DOHH2 (cell line): ENCODE measurements around the gene NEK4.

ENCODE experiments used
- H3F3A ChIP-seq: fragments of 200-600 bp; sonication (generic), shearing (Covaris generic); 2 replicates; pipeline ENCODE4 v1.6.0; 2016; ENCODE audit warnings: antibody characterized with exemption, mild to moderate bottlenecking; ENCODE audit not compliant: control insufficient read depth, insufficient read depth
- H3K27ac ChIP-seq: fragments of 200-600 bp; sonication (generic); 2 replicates; pipeline ENCODE4 v1.5.1; 2014; ENCODE audit warnings: low read depth, mild to moderate bottlenecking, low read length, moderate library complexity
- H3K27me3 ChIP-seq: fragments of 200-600 bp; sonication (generic); 2 replicates; pipeline ENCODE4 v1.6.1; 2014; ENCODE audit warnings: mild to moderate bottlenecking, low read length, mixed read lengths; ENCODE audit not compliant: control insufficient read depth
- H3K36me3 ChIP-seq: fragments of 200-600 bp; sonication (generic); 2 replicates; pipeline ENCODE4 v1.6.1; 2014; ENCODE audit warnings: mild to moderate bottlenecking, low read length, moderate library complexity, mixed read lengths; ENCODE audit not compliant: control insufficient read depth
- H3K4me1 ChIP-seq: fragments of 200-600 bp; sonication (generic); 2 replicates; pipeline ENCODE4 v1.6.1; 2014; ENCODE audit warnings: mild to moderate bottlenecking, low read length, mixed read lengths; ENCODE audit not compliant: control insufficient read depth
- H3K4me2 ChIP-seq: fragments of 200-600 bp; sonication (generic); 2 replicates; pipeline ENCODE4 v1.6.0; 2014; ENCODE audit warnings: mild to moderate bottlenecking, low read length, moderate library complexity
- H3K4me3 ChIP-seq: fragments of 200-600 bp; sonication (generic); 2 replicates; pipeline ENCODE4 v1.5.1; 2014; ENCODE audit warnings: mild to moderate bottlenecking, low read length, mixed read lengths
- H3K79me2 ChIP-seq: fragments of 200-600 bp; sonication (generic); 2 replicates; pipeline ENCODE4 v1.6.1; 2014; ENCODE audit warnings: mild to moderate bottlenecking, low read length, mixed read lengths; ENCODE audit not compliant: control insufficient read depth
- H3K9me2 ChIP-seq: fragments of 200-600 bp; sonication (generic); replicated peaks from 2 replicates; pipeline ENCODE4 v1.6.1; 2014; ENCODE audit warnings: mild to moderate bottlenecking, low read length, mixed read lengths; ENCODE audit not compliant: control insufficient read depth
- H3K9me3 ChIP-seq: fragments of 200-600 bp; sonication (generic); 2 replicates; pipeline ENCODE4 v1.6.1; 2014; ENCODE audit warnings: antibody characterized with exemption, low read length, mixed read lengths; ENCODE audit not compliant: control insufficient read depth, insufficient read depth
- H4K20me1 ChIP-seq: fragments of 200-600 bp; sonication (generic); 2 replicates; pipeline ENCODE4 v1.6.0; 2014; ENCODE audit warnings: low read depth, mild to moderate bottlenecking, antibody characterized with exemption, low read length, moderate library complexity; ENCODE audit not compliant: control insufficient read depth, insufficient read depth
- EZH2phosphoT487 ChIP-seq: fragments of 200-600 bp; sonication (generic); IDR thresholded peaks from 2 replicates; pipeline ENCODE4 v1.6.1; 2017; ENCODE audit warnings: borderline replicate concordance, mild to moderate bottlenecking, antibody characterized with exemption, low read length, moderate library complexity, mixed read lengths
- TF ChIP-seq, protein P1 (sequence below): fragments of 200-600 bp; sonication (generic); IDR thresholded peaks from one replicate; pipeline ENCODE4 v1.5.1; 2014; ENCODE audit warnings: antibody characterized with exemption, mild to moderate bottlenecking, low read depth, low read length; ENCODE audit not compliant: poor library complexity, severe bottlenecking

Gene NEK4

DNA sequence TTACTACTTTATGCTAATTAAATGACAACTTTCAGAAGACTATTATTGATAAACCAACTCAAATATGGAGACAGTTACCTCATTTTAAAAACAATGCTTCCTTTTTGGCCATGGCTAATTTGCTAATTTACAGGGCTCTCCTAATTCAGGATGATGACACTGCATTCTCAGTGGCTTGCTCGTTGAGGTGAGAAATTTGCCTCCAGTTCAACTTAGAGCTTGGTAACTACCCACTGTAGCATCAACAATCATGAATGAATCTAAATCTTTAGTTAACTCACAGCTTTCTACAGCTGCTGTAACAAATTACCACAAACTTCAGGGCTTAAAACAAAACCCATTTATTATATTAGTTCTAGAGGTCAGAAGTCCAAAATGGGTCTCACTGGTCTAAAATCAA, 99.1 kb downstream of the NEK4 start:
- Histone ChIP-seq H3K79me2 (peaks cover 30% of the 10 kb centered on the region), H3F3A (peaks cover 2% of the 10 kb centered on the region; the same call in 1 of the 2 replicates), H3K36me3 (peaks cover 70% of the 10 kb centered on the region)

GRCh38 chr3:52670621-52671521, 99.9 kb downstream of the NEK4 start:
- H3K9me2 ChIP-seq: no peaks in the 10 kb centered on the region
- H3K4me2 ChIP-seq: no peak overlapping the region
- H3K9me3 ChIP-seq: no peaks in the 10 kb centered on the region
- H3K27me3 ChIP-seq: no peaks in the 10 kb centered on the region
- H3K4me3 ChIP-seq: no peak overlapping the region
- peaks cover 69% of the 10 kb centered on the region for H3K36me3 ChIP-seq
- 0 out of 2 replicates have a peak, but pooled peaks cover 3% of the 10 kb centered on the region for H3K4me1 ChIP-seq
- TF ChIP-seq EZH2phosphoT487: no peak
- TF ChIP-seq, protein P1, sequence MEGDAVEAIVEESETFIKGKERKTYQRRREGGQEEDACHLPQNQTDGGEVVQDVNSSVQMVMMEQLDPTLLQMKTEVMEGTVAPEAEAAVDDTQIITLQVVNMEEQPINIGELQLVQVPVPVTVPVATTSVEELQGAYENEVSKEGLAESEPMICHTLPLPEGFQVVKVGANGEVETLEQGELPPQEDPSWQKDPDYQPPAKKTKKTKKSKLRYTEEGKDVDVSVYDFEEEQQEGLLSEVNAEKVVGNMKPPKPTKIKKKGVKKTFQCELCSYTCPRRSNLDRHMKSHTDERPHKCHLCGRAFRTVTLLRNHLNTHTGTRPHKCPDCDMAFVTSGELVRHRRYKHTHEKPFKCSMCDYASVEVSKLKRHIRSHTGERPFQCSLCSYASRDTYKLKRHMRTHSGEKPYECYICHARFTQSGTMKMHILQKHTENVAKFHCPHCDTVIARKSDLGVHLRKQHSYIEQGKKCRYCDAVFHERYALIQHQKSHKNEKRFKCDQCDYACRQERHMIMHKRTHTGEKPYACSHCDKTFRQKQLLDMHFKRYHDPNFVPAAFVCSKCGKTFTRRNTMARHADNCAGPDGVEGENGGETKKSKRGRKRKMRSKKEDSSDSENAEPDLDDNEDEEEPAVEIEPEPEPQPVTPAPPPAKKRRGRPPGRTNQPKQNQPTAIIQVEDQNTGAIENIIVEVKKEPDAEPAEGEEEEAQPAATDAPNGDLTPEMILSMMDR: no peak
- peaks cover 2% of the 10 kb centered on the region; the same call in 1 of the 2 replicates for H3F3A ChIP-seq
- 0 out of 2 replicates have a peak, but pooled peaks cover 3% of the 10 kb centered on the region for H4K20me1 ChIP-seq
- H3K27ac ChIP-seq: no peak overlapping the region
- H3K79me2 ChIP-seq: peaks cover 30% of the 10 kb centered on the region

More for the DNA sequence above, 99.1 kb downstream of the NEK4 start:
- Histone ChIP-seq H4K20me1 (0 out of 2 replicates have a peak, but pooled peaks cover 3% of the 10 kb centered on the region), H3K9me2 (no peaks in the 10 kb centered on the region), H3K4me3 (no peak overlapping the region), H3K27me3 (no peaks in the 10 kb centered on the region), H3K9me3 (no peaks in the 10 kb centered on the region), H3K4me1 (0 out of 2 replicates have a peak, but pooled peaks cover 3% of the 10 kb centered on the region), H3K4me2 (no peak overlapping the region), H3K27ac (no peak overlapping the region)
- no peak for TF ChIP-seq EZH2phosphoT487
- TF ChIP-seq, protein P1: no peak

GRCh38 chr3:52663098-52663497, 107.6 kb downstream of the NEK4 start:
- TF ChIP-seq EZH2phosphoT487: no peak
- TF ChIP-seq, protein P1: no peak
- no peaks in the 10 kb centered on the region for H3K9me2 ChIP-seq

More at GRCh38 chr3:52663098-52663497, 107.6 kb downstream of the NEK4 start:
- no peaks in the 10 kb centered on the region for H3F3A ChIP-seq
- no peak overlapping the region for H3K27ac ChIP-seq
- peaks cover 5% of the 10 kb centered on the region; the same call in 1 of the 2 replicates for H3K79me2 ChIP-seq
- H4K20me1 ChIP-seq: no peaks in the 10 kb centered on the region
- H3K36me3 ChIP-seq: peaks cover 72% of the 10 kb centered on the region
- H3K4me2 ChIP-seq: no peak overlapping the region
- H3K9me3 ChIP-seq: no peaks in the 10 kb centered on the region
- H3K27me3 ChIP-seq: no peaks in the 10 kb centered on the region
- H3K4me1 ChIP-seq: no peaks in the 10 kb centered on the region
- no peak overlapping the region for H3K4me3 ChIP-seq
